Raji (cell line): Measurements from ENCODE around the gene PLEKHG3.

Experiments
- POLR2A ChIP-seq: IDR thresholded peaks from 2 replicates; pipeline ENCODE4 v1.6.1; 2011; ENCODE audit warnings: low read depth, low read length, control low read depth; ENCODE audit not compliant: insufficient read depth

Gene PLEKHG3

GRCh38 chr14:64702493-64703394 lies 1.5 kb upstream of the PLEKHG3 start:
- TF ChIP-seq POLR2A = no peak

- TF ChIP-seq POLR2A = no peak
Measured at GRCh38 chr14:64703395-64704142, 655 bp upstream of the PLEKHG3 start.

- no peak for TF ChIP-seq POLR2A
Measured at GRCh38 chr14:64704743-64705380, 638 bp downstream of the PLEKHG3 start.

- TF ChIP-seq POLR2A = no peak
Measured at GRCh38 chr14:64705381-64706118, 1.3 kb downstream of the PLEKHG3 start.

- no peak for TF ChIP-seq POLR2A
Measured at GRCh38 chr14:64706119-64706592, 1.9 kb downstream of the PLEKHG3 start.

- TF ChIP-seq POLR2A = no peak
Measured at GRCh38 chr14:64706593-64707193, 2.5 kb downstream of the PLEKHG3 start.

- no peak for TF ChIP-seq POLR2A
Measured at GRCh38 chr14:64707661-64708060, 3.4 kb downstream of the PLEKHG3 start.

GRCh38 chr14:64708148-64709004 lies 4.2 kb downstream of the PLEKHG3 start:
- TF ChIP-seq POLR2A = no peak

GRCh38 chr14:64709126-64709525 lies 4.9 kb downstream of the PLEKHG3 start:
- no peak for TF ChIP-seq POLR2A

GRCh38 chr14:64711039-64711438 lies 6.8 kb downstream of the PLEKHG3 start:
- TF ChIP-seq POLR2A = no peak

- no peak for TF ChIP-seq POLR2A
Measured at GRCh38 chr14:64713677-64714076, 9.5 kb downstream of the PLEKHG3 start.

GRCh38 chr14:64714432-64715025 lies 10.3 kb downstream of the PLEKHG3 start:
- TF ChIP-seq POLR2A = no peak

GRCh38 chr14:64715146-64715627 lies 11.0 kb downstream of the PLEKHG3 start:
- no peak for TF ChIP-seq POLR2A
